Lower lobe of right lung (tissue), 2 donors: ENCODE measurements around the gene CALD1. TPM values are rescaled to one million over a fixed set of nuclear protein-coding genes. Genes with fewer than 3 reads are reported as not detected.

Experiments
- ATAC-seq, 2 donors: fragments of 200-7000 bp; cut with Tn5 transposase; one replicate each; pipeline ENCODE4 v1.9.1; 2020 to 2022; ENCODE audit warnings: mild to moderate bottlenecking in 2 of 2, moderate library complexity in 2 of 2
- DNase-seq: peaks from one replicate; pipeline ENCODE4 v3.0.0-alpha.2; 2020
- H3K27ac ChIP-seq: fragments of 200-600 bp; one replicate; pipeline ENCODE4 v1.8.0; 2022
- H3K27me3 ChIP-seq: fragments of 200-600 bp; one replicate; pipeline ENCODE4 v1.8.0; 2022; ENCODE audit warnings: low read depth
- H3K36me3 ChIP-seq: fragments of 200-600 bp; one replicate; pipeline ENCODE4 v1.8.0; 2022; ENCODE audit warnings: mild to moderate bottlenecking
- H3K4me1 ChIP-seq: fragments of 200-600 bp; one replicate; pipeline ENCODE4 v1.8.0; 2022
- H3K4me3 ChIP-seq: fragments of 200-600 bp; one replicate; pipeline ENCODE4 v1.8.0; 2022; ENCODE audit warnings: mild to moderate bottlenecking
- H3K9me3 ChIP-seq: fragments of 200-600 bp; one replicate; pipeline ENCODE4 v1.8.0; 2022
- intact Hi-C: fragments of 100-400 bp; cut with DNase I; formaldehyde crosslinking; loops from one replicate; pipeline ENCODE4 v1.11.0; 2022
- total RNA-seq: library from RNA; stranded (reverse); fragmentation: NEBNext Ultra II Directional; extraction: Animal tissue kit (Norgen Biotek cat#: 25700); gene quantifications from one replicate; pipeline ENCODE4 v1.2.1, GENCODE V29; 2021
- TF ChIP-seq, protein P1 (sequence below): fragments of 200-600 bp; IDR thresholded peaks from one replicate; pipeline ENCODE4 v1.8.0; 2022; ENCODE audit warnings: antibody characterized with exemption, mild to moderate bottlenecking
- donor health status: DM: no; HTN: yes; CAD: no; lungs with severe emphysema.

CALD1 gene
- total RNA-seq, 1 donor from 2014 or later: 140 TPM

DNA sequence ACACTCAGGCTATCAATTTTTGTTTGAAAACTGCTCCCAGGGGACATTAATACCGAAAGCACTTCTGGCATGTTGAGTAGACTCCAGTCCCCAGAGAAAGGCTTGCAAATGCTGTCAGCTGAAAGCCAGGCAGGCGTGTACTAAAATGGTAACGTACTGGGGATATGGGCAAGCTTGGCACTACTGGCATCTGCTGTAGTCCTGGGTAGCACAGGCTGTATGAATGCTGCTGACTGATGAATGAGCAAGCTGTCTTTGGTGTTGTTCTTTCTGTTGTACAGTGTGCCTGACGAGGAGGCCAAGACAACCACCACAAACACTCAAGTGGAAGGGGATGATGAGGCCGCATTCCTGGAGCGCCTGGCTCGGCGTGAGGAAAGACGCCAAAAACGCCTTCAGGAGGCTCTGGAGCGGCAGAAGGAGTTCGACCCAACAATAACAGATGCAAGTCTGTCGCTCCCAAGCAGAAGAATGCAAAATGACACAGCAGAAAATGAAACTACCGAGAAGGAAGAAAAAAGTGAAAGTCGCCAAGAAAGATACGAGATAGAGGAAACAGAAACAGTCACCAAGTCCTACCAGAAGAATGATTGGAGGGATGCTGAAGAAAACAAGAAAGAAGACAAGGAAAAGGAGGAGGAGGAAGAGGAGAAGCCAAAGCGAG is 153.4 kb downstream of the CALD1 start:
- peaks cover 22% of the 10 kb centered on the region for H3K36me3 ChIP-seq
- H3K4me3 ChIP-seq: no peak overlapping the region
- peak in 1 of 2 donors; percentile 19 for ATAC-seq
- H3K9me3 ChIP-seq: no peaks in the 10 kb centered on the region
- no peak overlapping the region for H3K27ac ChIP-seq
- no peaks in the 10 kb centered on the region for H3K27me3 ChIP-seq
- no peak for DNase-seq
- intact Hi-C loops: no loop called here
- TF ChIP-seq, protein P1, sequence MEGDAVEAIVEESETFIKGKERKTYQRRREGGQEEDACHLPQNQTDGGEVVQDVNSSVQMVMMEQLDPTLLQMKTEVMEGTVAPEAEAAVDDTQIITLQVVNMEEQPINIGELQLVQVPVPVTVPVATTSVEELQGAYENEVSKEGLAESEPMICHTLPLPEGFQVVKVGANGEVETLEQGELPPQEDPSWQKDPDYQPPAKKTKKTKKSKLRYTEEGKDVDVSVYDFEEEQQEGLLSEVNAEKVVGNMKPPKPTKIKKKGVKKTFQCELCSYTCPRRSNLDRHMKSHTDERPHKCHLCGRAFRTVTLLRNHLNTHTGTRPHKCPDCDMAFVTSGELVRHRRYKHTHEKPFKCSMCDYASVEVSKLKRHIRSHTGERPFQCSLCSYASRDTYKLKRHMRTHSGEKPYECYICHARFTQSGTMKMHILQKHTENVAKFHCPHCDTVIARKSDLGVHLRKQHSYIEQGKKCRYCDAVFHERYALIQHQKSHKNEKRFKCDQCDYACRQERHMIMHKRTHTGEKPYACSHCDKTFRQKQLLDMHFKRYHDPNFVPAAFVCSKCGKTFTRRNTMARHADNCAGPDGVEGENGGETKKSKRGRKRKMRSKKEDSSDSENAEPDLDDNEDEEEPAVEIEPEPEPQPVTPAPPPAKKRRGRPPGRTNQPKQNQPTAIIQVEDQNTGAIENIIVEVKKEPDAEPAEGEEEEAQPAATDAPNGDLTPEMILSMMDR: no peak
- peaks cover 6% of the 10 kb centered on the region for H3K4me1 ChIP-seq

DNA sequence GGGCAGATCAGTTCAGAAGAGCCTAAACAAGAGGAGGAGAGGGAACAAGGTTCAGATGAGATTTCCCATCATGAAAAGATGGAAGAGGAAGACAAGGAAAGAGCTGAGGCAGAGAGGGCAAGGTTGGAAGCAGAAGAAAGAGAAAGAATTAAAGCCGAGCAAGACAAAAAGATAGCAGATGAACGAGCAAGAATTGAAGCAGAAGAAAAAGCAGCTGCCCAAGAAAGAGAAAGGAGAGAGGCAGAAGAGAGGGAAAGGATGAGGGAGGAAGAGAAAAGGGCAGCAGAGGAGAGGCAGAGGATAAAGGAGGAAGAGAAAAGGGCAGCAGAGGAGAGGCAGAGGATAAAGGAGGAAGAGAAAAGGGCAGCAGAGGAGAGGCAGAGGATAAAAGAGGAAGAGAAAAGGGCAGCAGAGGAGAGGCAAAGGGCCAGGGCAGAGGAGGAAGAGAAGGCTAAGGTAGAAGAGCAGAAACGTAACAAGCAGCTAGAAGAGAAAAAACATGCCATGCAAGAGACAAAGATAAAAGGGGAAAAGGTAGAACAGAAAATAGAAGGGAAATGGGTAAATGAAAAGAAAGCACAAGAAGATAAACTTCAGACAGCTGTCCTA is 154.1 kb downstream of the CALD1 start:
- no peaks in the 10 kb centered on the region for H3K9me3 ChIP-seq
- TF ChIP-seq, protein P1: no peak
- DNase-seq (no peak), ATAC-seq (no peak)
- no peak overlapping the region for H3K4me3 ChIP-seq
- no peak overlapping the region for H3K27ac ChIP-seq
- peaks cover 22% of the 10 kb centered on the region for H3K36me3 ChIP-seq
- intact Hi-C loops: no loop called here
- H3K4me1 ChIP-seq: peaks cover 6% of the 10 kb centered on the region
- no peaks in the 10 kb centered on the region for H3K27me3 ChIP-seq

DNA sequence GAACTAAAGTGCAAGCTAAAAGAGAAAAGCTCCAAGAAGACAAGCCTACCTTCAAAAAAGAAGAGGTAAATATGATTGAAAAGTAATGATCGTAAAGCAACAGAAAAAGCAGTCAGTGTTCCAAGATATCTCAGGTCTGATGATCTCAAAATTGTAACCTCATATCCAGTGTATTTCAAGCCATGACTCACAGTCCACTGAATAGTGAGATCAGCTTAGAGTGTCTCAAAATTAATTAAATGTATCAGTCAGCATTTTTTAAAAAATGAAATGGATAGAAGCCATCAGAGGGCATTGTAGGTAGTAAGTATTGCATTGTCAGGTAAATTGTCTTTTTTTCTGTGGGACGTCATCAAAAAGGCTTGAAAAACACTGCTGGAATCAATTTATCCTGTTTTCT is 156.3 kb downstream of the CALD1 start:
- Histone ChIP-seq H3K9me3 (no peaks in the 10 kb centered on the region), H3K4me1 (peaks cover 6% of the 10 kb centered on the region), H3K36me3 (peaks cover 16% of the 10 kb centered on the region), H3K27ac (no peak overlapping the region), H3K27me3 (no peaks in the 10 kb centered on the region), H3K4me3 (no peak overlapping the region)
- intact Hi-C loops: no loop called here
- ATAC-seq: no peak
- TF ChIP-seq, protein P1: no peak
- no peak for DNase-seq

DNA sequence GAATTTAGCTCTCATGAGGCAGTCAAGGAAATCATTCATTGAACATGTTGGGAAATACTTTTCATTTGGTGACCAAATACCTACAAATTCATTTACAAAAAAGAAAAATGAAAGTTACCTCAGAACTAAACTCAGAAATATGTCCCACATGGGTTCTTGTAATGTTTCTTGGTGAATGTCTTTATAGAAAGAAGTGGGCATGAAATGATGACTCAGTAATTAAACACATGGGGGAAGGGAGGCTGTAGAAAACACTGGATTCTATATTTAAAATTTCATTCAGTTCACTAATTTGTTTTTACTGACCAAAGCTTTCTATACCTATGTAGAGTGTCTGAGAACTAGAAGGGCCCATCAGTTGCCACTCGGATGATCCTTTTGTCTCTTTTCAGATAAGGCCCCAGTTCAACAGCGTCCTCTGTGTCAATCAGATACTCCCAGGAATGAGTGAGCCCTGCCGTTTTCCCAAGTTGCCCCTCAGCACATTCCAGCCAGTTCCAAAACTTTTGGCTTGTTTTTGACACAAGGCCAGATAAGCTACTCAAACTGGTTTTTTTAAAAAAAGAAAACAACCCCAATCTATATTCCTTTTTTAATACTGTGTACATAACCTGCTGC is 157.6 kb downstream of the CALD1 start:
- Histone ChIP-seq H3K27ac (no peak overlapping the region), H3K9me3 (no peaks in the 10 kb centered on the region), H3K4me1 (peaks cover 7% of the 10 kb centered on the region), H3K4me3 (no peak overlapping the region), H3K36me3 (peaks cover 20% of the 10 kb centered on the region), H3K27me3 (no peaks in the 10 kb centered on the region)
- TF ChIP-seq, protein P1: no peak
- DNase-seq: no peak
- intact Hi-C loops: no loop called here
- no peak for ATAC-seq

DNA sequence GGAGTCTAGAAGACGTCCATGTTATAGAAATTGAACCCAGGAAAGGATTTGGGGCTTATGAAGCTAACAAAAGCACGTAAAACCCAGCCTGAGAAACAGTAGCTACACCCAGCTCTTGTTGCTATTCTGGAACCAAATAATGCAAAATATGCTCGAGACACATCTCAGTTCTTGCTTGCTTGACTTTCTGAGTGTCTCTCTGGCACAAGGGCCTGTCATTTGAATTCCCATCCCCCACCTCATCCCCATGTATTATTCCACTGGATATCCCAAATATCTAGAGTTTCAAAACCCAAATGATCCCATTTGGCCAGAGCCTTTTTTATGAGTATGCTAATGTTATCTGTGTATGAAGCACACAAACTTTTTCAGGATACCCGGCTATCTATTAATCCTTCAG is 158.7 kb downstream of the CALD1 start:
- H3K27me3 ChIP-seq: no peaks in the 10 kb centered on the region
- intact Hi-C loops: no loop called here
- ATAC-seq (no peak), DNase-seq (no peak)
- H3K4me3 ChIP-seq: no peak overlapping the region
- H3K36me3 ChIP-seq: peaks cover 23% of the 10 kb centered on the region
- H3K4me1 ChIP-seq: peaks cover 8% of the 10 kb centered on the region
- TF ChIP-seq, protein P1: no peak
- no peak overlapping the region for H3K27ac ChIP-seq
- no peaks in the 10 kb centered on the region for H3K9me3 ChIP-seq
